GM21390 (cell line): ENCODE results near the gene LPP.
"Not testable (repeated sequence)": the region's sequence is repeated elsewhere in the genome, so short reads cannot be mapped to it uniquely, and the experiment has no call there.

Experiments
- ATAC-seq: cut with Tn5 transposase; IDR thresholded peaks from one replicate; pipeline ENCODE4 v1.9.1; 2021; ENCODE audit not compliant: unreplicated experiment

The LPP gene, protein sequence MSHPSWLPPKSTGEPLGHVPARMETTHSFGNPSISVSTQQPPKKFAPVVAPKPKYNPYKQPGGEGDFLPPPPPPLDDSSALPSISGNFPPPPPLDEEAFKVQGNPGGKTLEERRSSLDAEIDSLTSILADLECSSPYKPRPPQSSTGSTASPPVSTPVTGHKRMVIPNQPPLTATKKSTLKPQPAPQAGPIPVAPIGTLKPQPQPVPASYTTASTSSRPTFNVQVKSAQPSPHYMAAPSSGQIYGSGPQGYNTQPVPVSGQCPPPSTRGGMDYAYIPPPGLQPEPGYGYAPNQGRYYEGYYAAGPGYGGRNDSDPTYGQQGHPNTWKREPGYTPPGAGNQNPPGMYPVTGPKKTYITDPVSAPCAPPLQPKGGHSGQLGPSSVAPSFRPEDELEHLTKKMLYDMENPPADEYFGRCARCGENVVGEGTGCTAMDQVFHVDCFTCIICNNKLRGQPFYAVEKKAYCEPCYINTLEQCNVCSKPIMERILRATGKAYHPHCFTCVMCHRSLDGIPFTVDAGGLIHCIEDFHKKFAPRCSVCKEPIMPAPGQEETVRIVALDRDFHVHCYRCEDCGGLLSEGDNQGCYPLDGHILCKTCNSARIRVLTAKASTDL

DNA sequence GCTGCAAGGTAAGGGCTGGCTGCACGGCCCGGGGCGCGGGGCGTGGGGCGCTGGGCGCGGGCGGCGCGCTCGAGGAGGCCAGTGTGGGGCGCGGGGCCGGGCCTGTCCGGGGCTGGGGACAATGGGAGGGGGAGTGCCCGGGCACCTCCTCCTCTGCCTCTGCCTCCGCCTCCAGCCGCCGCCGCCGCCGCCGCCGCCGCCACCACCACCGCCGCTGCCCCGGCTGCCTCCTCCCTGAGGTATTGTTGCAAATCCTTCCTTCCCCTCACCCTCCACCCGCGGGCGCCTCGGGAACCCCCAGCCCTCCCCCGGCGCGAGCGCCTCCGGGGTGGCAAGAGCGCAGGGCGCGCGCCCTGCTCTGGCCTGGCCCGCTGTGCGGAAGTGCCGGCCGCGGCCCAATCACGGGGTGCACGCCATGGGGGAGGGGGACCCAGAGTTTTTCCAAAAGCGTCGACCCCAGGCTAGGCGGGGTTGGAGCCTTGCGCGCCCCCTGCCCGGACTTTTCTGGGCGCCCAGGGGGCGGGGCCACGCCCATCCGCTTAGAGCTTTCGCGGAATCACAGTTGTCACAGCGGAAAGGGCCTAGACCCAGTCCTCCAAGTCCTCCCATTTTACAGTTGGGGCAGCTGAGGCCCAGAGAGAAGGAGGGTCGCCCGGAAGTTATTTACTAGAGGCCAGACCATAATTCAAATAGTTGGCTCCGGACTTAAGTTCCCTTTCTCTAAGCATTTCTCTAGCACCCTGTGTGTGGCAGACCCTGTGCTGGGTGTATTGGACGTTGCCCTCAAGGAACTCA, at the start of gene LPP:
Gene LPP, plus strand, starts transcription at position 144 of the 795 bp plus-strand sequence. CDS start 251,964 bp downstream, outside the sequence.
- ATAC-seq, result peak; percentile 87

GRCh38 chr3:188106006-188106405, 48.0 kb upstream of the LPP start:
- no peak for ATAC-seq

DNA sequence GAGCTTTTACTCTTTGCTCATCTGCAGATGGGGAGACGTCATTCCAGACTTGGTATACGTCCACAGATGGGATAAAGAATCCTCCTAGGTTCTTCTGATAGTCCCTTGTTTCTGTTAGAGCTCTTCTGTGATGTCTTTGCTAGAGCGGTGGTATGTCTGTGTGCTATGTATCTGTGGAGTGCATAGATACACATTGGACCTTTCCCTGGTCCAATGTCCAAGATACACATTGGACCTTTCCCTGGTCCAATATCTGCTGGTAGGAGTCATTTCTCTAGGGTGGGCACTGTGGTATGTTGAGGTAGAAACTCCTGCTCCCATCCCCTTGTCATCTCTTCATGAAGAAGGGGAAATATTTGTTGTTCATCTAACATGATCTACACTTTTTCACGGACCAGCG, 47.5 kb upstream of the LPP start:
- no peak for ATAC-seq

GRCh38 chr3:188106887-188107830, 46.8 kb upstream of the LPP start:
- no peak for ATAC-seq

- no peak for ATAC-seq
These were observed 45.1 kb upstream of the LPP start for GRCh38 chr3:188108703-188109412.

DNA sequence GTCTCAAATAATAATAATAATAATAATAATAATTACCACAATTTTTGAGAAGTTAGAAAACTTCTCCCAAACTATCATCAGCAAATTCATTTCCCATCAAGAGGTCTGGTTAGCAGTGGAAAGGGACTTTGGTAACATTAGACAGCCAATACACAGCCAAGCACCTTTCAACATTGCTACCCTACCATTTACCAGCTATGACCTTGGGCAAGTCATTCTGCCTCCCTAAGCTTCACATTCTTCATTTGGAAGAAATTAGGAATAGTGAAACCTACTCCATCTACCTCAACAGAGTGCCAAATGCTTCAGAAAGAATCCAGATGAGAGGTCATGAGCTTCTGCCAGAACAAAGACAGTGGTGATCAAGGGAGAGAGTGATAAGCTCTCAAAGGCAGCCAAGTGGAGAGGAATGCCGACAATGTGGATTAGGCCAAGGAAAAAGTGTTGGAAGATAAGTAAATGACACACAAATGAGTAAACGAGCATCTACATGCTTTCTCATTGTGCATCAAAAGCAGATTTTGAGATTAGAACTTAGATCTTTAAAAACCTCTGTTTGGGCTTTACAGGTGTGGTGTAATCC, 42.9 kb upstream of the LPP start:
- no peak for ATAC-seq

DNA sequence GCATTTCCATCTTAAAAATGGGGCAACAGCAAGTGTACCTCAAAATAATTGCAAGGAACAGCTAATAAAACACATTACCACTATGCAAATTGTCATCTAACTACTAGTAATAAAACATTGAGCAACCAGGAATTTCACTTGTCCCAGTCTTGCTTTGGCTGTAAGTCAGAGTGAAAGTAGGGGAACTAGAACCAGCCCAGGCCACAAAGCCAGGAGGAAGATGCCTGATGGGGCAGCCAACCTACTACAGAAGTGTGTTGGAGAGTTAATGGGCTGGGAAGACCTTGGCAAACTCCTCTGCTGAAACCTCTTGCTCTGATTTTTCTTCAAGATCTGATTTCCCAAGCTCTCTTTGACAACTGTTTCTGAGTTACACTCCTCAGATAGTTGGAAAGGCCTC, 40.2 kb upstream of the LPP start:
- ATAC-seq, result no peak

DNA sequence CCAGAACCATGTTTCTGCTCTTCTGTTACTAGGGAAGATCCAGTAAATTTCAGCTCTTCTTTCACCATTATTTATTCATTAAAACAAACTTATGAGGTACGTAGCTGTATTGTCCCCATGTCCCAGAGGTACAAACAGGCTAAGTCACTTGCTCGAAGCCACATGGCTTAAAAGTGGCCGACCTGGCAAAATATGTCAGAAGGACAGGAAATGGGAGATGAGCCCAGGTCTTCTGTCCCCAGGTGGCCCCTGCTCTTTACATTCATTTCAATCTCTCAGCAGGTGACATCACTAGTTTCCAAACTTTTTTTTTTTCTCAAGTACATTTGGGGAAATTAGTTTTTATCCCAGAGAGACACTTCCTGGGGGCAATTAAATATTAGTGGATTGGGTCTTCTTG, 34.1 kb upstream of the LPP start:
- no peak for ATAC-seq

DNA sequence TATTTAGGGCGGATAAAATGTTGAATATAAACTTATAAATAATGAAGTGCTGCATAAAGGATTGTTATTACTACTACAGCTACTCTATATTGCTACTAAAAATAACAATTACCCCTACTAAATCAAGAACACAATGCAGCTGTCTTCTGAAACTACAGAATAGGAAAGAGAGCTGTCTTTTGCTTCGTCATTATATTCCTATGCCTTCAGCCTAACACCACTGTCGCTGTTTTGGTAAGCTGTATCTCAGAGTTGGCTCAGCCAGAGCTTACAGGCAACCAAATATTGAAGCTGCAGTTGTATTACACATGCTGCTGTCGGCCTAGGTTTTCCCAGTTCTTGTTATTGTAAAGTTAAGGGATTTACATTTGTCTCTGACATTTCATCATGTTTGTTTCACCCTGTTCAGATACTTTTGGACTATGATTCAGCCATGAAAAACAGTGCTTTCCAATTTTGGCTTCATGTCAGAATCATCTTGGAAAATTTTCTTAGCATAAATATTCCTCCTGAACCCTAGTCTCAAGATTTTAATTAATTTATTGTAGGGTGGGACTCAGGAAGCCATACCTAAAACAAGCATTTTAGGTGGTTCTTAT, 31.3 kb upstream of the LPP start:
- no peak for ATAC-seq

GRCh38 chr3:188123170-188123905, 30.6 kb upstream of the LPP start:
- ATAC-seq, result no peak

DNA sequence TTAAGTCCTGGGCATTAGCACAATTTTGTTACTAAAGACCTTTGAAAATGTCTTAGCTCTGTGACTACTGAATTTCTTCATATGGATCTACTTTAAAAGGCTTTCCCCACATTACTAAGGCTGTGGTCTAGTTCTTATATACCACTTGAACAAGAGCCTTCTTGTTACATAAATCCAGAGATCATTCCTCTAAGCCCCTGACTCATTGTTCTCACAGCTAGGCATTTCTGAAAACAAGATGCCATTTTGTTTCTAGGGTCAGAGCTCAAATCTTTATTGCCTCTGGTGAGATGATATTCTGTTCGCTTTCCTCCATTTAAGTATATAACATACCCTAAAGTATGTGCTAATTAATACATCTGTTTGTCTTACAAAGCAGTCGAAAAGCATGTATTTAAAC, 29.8 kb upstream of the LPP start:
- ATAC-seq, result no peak

DNA sequence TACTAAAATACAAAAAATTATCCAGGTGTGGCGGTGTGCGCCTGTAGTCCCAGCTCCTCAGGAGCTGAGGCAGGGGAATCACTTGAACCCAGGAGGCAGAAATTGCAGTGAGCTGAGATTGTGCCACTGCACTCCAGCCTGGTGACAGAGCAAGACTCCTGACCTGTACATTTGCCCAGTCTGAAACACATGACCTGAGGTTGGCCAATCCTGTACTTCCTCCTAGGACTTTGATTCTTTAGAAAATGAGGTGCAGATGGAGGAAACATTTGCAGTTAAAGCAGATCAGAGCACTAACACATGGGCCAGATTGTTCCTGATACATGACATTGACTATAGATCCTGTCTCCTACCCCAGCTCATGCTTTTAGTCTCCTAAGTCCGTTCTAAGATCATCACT, 28.9 kb upstream of the LPP start:
- no peak for ATAC-seq

GRCh38 chr3:188126276-188126675, 27.7 kb upstream of the LPP start:
- ATAC-seq, result no peak

DNA sequence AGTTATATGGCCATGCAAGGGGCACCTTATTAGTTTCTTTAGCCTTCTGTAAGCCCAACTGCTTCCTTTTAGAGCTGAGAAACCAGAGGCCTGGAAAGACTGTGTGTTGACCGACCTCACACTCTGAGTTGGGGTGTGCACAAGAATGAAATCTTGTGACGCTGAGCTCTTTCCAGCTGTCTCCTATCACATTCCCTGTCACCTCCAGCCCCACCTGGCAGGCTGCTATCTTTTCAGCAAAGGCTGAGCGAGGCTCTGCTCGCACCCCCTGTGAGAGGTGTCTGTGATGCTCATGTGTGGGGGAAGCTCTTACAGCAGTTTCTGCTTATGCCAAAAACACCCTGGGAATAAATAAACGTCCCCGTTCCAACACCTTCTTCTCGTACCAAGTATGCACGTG, 27.0 kb upstream of the LPP start:
- ATAC-seq, result no peak

DNA sequence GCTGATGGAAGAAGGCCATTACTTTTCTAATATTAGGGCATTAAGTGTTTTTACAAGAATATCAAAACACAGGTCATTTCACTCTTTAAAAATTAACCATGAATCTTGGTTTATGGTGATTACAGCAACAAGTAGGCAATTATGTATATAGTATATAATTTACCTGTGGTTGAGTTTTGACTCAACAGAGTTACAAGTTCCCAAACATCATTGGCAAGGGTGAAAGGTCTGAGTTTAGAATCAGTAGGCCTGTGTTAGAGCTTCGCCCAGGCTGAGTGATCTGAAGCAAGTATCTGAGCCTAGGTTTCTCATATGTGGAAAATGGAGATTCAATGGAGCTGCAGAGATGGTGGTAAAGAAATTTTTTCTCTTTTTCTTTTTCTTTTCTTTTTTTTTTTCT, 25.1 kb upstream of the LPP start:
- no peak for ATAC-seq

DNA sequence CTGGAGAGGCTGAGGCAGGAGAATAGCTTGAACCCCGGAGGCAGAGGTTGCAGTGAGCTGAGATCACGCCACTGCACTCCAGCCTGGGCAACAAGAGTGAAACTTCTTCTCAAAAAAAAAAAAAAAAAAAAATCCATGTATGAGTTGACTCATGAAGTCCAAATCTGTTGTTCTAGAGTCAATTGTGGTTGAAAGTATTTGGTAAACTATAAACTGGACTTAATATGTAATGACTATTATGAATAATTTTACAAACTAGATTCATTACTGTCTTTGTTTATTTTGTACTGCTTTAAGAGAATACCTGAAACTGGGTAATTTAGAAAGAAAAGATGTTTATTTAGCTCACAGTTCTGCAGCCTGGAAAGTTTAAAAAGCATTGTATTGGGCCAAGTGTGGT, 22.9 kb upstream of the LPP start:
- ATAC-seq, result not testable (repeated sequence)

DNA sequence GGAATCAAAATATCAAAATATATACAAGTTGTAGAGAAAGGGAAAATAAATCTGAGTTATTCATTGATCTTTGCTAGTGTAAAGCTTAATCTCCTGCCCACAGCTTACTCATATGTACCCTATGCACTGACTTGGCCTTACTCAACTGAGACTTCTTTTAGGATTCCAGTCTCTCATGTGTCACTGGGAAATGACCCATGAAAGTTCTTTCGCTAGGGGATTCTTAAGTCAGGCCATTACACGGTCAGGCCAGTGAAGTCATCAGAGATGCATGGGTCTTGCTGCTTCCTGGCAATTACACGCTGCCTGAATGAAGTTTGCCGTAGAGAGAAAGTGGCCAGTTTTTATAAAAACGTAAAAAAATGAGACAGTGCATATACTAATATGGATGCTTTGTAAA, 20.7 kb upstream of the LPP start:
- ATAC-seq, result no peak

DNA sequence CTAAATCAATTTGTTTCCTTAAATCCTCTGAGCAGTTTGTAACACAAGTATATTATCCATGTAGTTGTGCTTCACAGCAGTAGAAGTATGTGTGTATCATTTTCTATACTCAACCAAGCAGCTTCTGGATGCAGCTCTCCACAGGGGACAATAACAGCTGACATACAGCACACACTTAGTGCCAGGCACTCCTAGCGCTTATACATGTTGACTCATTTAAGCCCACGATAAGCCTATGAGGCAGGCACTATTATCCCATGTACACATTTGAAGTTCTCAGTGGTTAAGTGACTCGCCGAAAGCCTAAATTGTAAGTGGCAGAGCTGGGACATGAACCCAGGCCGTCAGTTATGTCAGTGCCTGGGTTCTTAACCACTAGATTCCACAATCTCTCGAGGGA, 20.3 kb upstream of the LPP start:
- no peak for ATAC-seq

DNA sequence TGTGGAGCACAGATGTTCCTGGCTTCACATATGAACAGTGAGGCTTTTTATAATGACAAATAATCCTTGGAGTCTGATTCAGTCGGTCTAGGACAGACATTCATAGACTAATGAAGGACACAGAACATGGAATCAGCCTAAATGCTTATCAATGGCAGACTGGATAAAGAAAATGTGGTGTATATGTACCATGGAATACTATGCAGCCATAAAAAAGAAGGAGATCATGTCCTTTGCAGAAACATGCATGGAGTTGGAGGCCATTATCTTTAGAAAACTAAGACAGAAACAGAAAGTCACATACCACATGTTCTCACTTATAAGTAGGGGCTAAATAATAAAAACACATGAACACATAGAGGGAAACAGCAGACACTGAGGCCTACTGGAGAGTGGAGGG, 19.9 kb upstream of the LPP start:
- ATAC-seq, result no peak
